Left lung (tissue), 14 donors: ENCODE data around the gene OTUB1. TPM values are rescaled to one million over a fixed set of nuclear protein-coding genes. Genes with fewer than 3 reads are reported as not detected.
A peak's percentile ranks its signal among the peaks of the same experiment; 100 is the strongest.

Source experiments
- ATAC-seq: fragments of 200-7000 bp; cut with Tn5 transposase; one replicate; pipeline ENCODE4 v1.9.1; 2020; ENCODE audit warnings: moderate library complexity
- DNase-seq, 4 donors: peaks; one replicate each; pipeline ENCODE4 v3.0.0-alpha.2; 2013 to 2020
- H3K27ac ChIP-seq, 2 donors: fragments of 200-600 bp; sonication (generic) in 1 of 2; one replicate each; pipeline versions ENCODE4 v1.5.0 to v1.8.0; 2020 to 2021
- H3K27me3 ChIP-seq, 2 donors: fragments of 200-600 bp; sonication (generic) in 1 of 2; one replicate each; pipeline versions ENCODE4 v1.5.0 to v1.8.0; 2020 to 2021
- H3K36me3 ChIP-seq, 2 donors: fragments of 200-600 bp; sonication (generic) in 1 of 2; one replicate each; pipeline versions ENCODE4 v1.5.0 to v1.8.0; 2020 to 2021
- H3K4me1 ChIP-seq, 2 donors: fragments of 200-600 bp; one replicate each; pipeline ENCODE4 v1.8.0; 2021
- H3K4me3 ChIP-seq, 2 donors: fragments of 200-600 bp; sonication (generic) in 1 of 2; one replicate each; pipeline versions ENCODE4 v1.5.0 to v1.8.0; 2020 to 2021; ENCODE audit warnings: mild to moderate bottlenecking in 1 of 2
- H3K9me3 ChIP-seq, 2 donors: fragments of 200-600 bp; sonication (generic) in 1 of 2; one replicate each; pipeline versions ENCODE4 v1.5.0 to v1.8.0; 2020 to 2021
- CTCF ChIP-seq, 2 donors: fragments of 200-600 bp; sonication (generic) in 1 of 2; IDR thresholded peaks; one replicate each; pipeline versions ENCODE4 v1.5.0 to v1.8.0; 2021; ENCODE audit warnings: antibody characterized with exemption in 2 of 2
- intact Hi-C, 2 donors: fragments of 100-400 bp; cut with DNase I; formaldehyde crosslinking; loops; one replicate each; pipeline versions ENCODE4 v1.11.2 to v1.14.2; 2022
- long read RNA-seq, 12 donors: library from polyadenylated mRNA in 2 of 12; unstranded in 2 of 12; transcript quantifications; one replicate each; pipeline ENCODE4 v2.0.0 and lab custom pipeline, GENCODE V29; 2019 to 2026
- polyA plus RNA-seq, 6 donors: library from polyadenylated mRNA; unstranded; fragments of 120-200 nt; gene quantifications; one replicate each; pipeline ENCODE4 v1.2.1, GENCODE V29; 2013; ENCODE audit not compliant: insufficient read length in 6 of 6
- total RNA-seq, 2 donors: library from RNA; stranded (reverse); fragmentation: NEBNext Ultra II Directional; extraction: Animal tissue kit (Norgen Biotek cat#: 25700); gene quantifications; one replicate each; pipeline ENCODE4 v1.2.1, GENCODE V29; 2021
- donor health status: DM: no; HTN: yes; CAD: no.
- donor health status: DM: no; HTN: no; CAD: no.

Gene OTUB1
- total RNA-seq (10 to 100 TPM; 65.0 to 67.7 TPM), polyA plus RNA-seq (10 to 100 TPM; 80.9 to 94.8 (median 84.0) TPM)
- long read RNA-seq, donor 1, transcript OTUB1-201 (6 exons, 2,493 nt): minor isoform, 12 of 99 reads
- long read RNA-seq, donor 1, transcript OTUB1-209 (7 exons, 1,729 nt): major isoform, 87 of 99 reads
- long read RNA-seq, donor 1, partial matches to known transcripts: 0 of 99 reads
- long read RNA-seq, donor 1, other reads (novel, unspliced or antisense): 0 of 99 reads
- long read RNA-seq, donor 2, transcript OTUB1-201 (6 exons, 2,493 nt): minor isoform, 13 of 78 reads
- long read RNA-seq, donor 2, transcript OTUB1-209 (7 exons, 1,729 nt): major isoform, 64 of 78 reads
- long read RNA-seq, donor 2, partial matches to known transcripts: 0 of 78 reads
- long read RNA-seq, donor 2, other reads (novel, unspliced or antisense): 0 of 78 reads
- long read RNA-seq, donor 3, transcript OTUB1-201 (6 exons, 2,493 nt): minor isoform, 11 of 62 reads
- long read RNA-seq, donor 3, transcript OTUB1-209 (7 exons, 1,729 nt): major isoform, 50 of 62 reads
- long read RNA-seq, donor 3, partial matches to known transcripts: 0 of 62 reads
- long read RNA-seq, donor 3, other reads (novel, unspliced or antisense): 0 of 62 reads
- long read RNA-seq, donor 4, transcript OTUB1-209 (7 exons, 1,729 nt): major isoform, 44 of 50 reads
- long read RNA-seq, donor 4, partial matches to known transcripts: 3 of 50 reads
- long read RNA-seq, donor 4, other reads (novel, unspliced or antisense): 0 of 50 reads
- long read RNA-seq, donor 5, transcript OTUB1-209 (7 exons, 1,729 nt): major isoform, 61 of 70 reads
- long read RNA-seq, donor 5, transcript OTUB1-201 (6 exons, 2,493 nt): minor isoform, 8 of 70 reads
- long read RNA-seq, donor 5, partial matches to known transcripts: 0 of 70 reads
- long read RNA-seq, donor 5, other reads (novel, unspliced or antisense): 0 of 70 reads
- long read RNA-seq, donor 6, transcript OTUB1-201 (6 exons, 2,493 nt): minor isoform, 7 of 82 reads
- long read RNA-seq, donor 6, transcript OTUB1-209 (7 exons, 1,729 nt): major isoform, 62 of 82 reads
- long read RNA-seq, donor 6, partial matches to known transcripts: 11 of 82 reads
- long read RNA-seq, donor 6, other reads (novel, unspliced or antisense): 0 of 82 reads
- long read RNA-seq, donor 7, transcript OTUB1-201 (6 exons, 2,493 nt): minor isoform, 13 of 42 reads
- long read RNA-seq, donor 7, transcript OTUB1-209 (7 exons, 1,729 nt): major isoform, 29 of 42 reads
- long read RNA-seq, donor 7, partial matches to known transcripts: 0 of 42 reads
- long read RNA-seq, donor 7, other reads (novel, unspliced or antisense): 0 of 42 reads
- long read RNA-seq, donor 8, transcript OTUB1-201 (6 exons, 2,493 nt): minor isoform, 8 of 59 reads
- long read RNA-seq, donor 8, transcript OTUB1-209 (7 exons, 1,729 nt): major isoform, 51 of 59 reads
- long read RNA-seq, donor 8, partial matches to known transcripts: 0 of 59 reads
- long read RNA-seq, donor 8, other reads (novel, unspliced or antisense): 0 of 59 reads
- long read RNA-seq, donor 9, partial matches to known transcripts: 0 of 1 reads
- long read RNA-seq, donor 9, other reads (novel, unspliced or antisense): 0 of 1 reads
- long read RNA-seq, donor 10, transcript OTUB1-209 (7 exons, 1,729 nt): major isoform, 99 of 115 reads
- long read RNA-seq, donor 10, partial matches to known transcripts: 3 of 115 reads
- long read RNA-seq, donor 10, other reads (novel, unspliced or antisense): 9 of 115 reads
- long read RNA-seq, donor 11, transcript OTUB1-209 (7 exons, 1,729 nt): major isoform, 72 of 98 reads
- long read RNA-seq, donor 11, transcript OTUB1-201 (6 exons, 2,493 nt): minor isoform, 7 of 98 reads
- long read RNA-seq, donor 11, partial matches to known transcripts: 18 of 98 reads
- long read RNA-seq, donor 11, other reads (novel, unspliced or antisense): 0 of 98 reads
- long read RNA-seq, donor 12, transcript OTUB1-201 (6 exons, 2,493 nt): minor isoform, 11 of 64 reads
- long read RNA-seq, donor 12, transcript OTUB1-209 (7 exons, 1,729 nt): major isoform, 53 of 64 reads
- long read RNA-seq, donor 12, partial matches to known transcripts: 0 of 64 reads
- long read RNA-seq, donor 12, other reads (novel, unspliced or antisense): 0 of 64 reads

GRCh38 chr11:63986156-63986931 lies at the start of gene OTUB1:
OTUB1 (plus strand) TSS chr11:63986438; CDS start chr11:63986457, 19 bp downstream.
- H3K27ac ChIP-seq: peak within 1 kb of the TSS; percentile 71 to 95
- H3K4me3 ChIP-seq: peak within 1 kb of the TSS; percentile 98 to 99
- H3K36me3 ChIP-seq: peaks cover 0 to 34% of the 10 kb centered on the region in 2 donors
- H3K4me1 ChIP-seq: peaks cover 9 to 39% of the 10 kb centered on the region in 2 donors
- DNase-seq (peak; percentile 84 to 97 (median 94)), ATAC-seq (peak; percentile 96)
- intact Hi-C loops: no loop called here
- no peak for TF ChIP-seq CTCF (IDR thresholded peaks at IDR 0.05)
- H3K9me3 ChIP-seq: no peaks in the 10 kb centered on the region
- no peaks in the 10 kb centered on the region for H3K27me3 ChIP-seq

GRCh38 chr11:63937713-63938478 lies 48.3 kb upstream of the OTUB1 start:
- Histone ChIP-seq H3K9me3 (no peaks in the 10 kb centered on the region), H3K27ac (peak overlapping the region; percentile 22 to 61), H3K27me3 (no peaks in the 10 kb centered on the region), H3K36me3 (no peaks in the 10 kb centered on the region), H3K4me3 (peak overlapping the region; percentile 67 to 69), H3K4me1 (peaks cover 11 to 33% of the 10 kb centered on the region in 2 donors)
- no peak for TF ChIP-seq CTCF (IDR thresholded peaks at IDR 0.05)
- intact Hi-C loops: no loop called here
- no peak for DNase-seq
- ATAC-seq: peak; percentile 2

- intact Hi-C loops: no loop called here
- Histone ChIP-seq H3K36me3 (no peaks in the 10 kb centered on the region), H3K4me3 (peak within 1 kb of the TSS; percentile 67 to 69), H3K27ac (peak within 1 kb of the TSS; percentile 22 to 61), H3K9me3 (no peaks in the 10 kb centered on the region), H3K4me1 (peaks cover 11 to 33% of the 10 kb centered on the region in 2 donors), H3K27me3 (no peaks in the 10 kb centered on the region)
- DNase-seq (peak; percentile 92 to 97 (median 96)), ATAC-seq (peak; percentile 97)
- TF ChIP-seq CTCF (IDR thresholded peaks at IDR 0.05): peak in 1 of 2 donors; percentile 14
Measured at GRCh38 chr11:63938479-63939396, 47.5 kb upstream of the OTUB1 start, which contains the start of gene NAA40. NAA40 (plus strand) TSS chr11:63939002; CDS start chr11:63939097, 95 bp downstream.
